DMS 273 (cell line): Measurements from ENCODE around the gene HRG.

Experiments
- DNase-seq: peaks from one replicate; lab custom pipeline; 2025; ENCODE audit not compliant: unreplicated experiment; lab: John Stamatoyannopoulos, UW

The HRG gene

GRCh38 chr3:186719945-186720739 is 54.3 kb downstream of the HRG start:
- no peak for DNase-seq

GRCh38 chr3:186722457-186722856 is 56.6 kb downstream of the HRG start:
- peak; percentile 31 for DNase-seq

GRCh38 chr3:186724911-186725310 is 59.1 kb downstream of the HRG start:
- DNase-seq: no peak
